Measurements from ENCODE around the gene SH3BGR. TPM values are rescaled to one million over a fixed set of nuclear protein-coding genes. Genes with fewer than 3 reads are reported as not detected.

The SH3BGR gene
- total and polyA plus RNA-seq, 4 donors: 0.33 to 5.4 (median 2.0) TPM

GRCh38 chr21:39515684-39516472 is 64.1 kb downstream of the SH3BGR start:
- Histone ChIP-seq H3K9me3 (ENCODE audit: control insufficient read depth in 4 of 4, low read length in 3 of 4) (no peaks in the 10 kb centered on the region), H3K36me3 (ENCODE audit: control insufficient read depth in 4 of 4, insufficient read depth in 3 of 4, low read depth in 1 of 4, low read length in 3 of 4) (peaks cover 0 to 2% (median 0%) of the 10 kb centered on the region in 4 donors), H3K27ac (ENCODE audit: low read depth in 1 of 2, low read length in 2 of 2) (no peak overlapping the region), H3K4me1 (ENCODE audit: control insufficient read depth in 4 of 4, insufficient read depth in 4 of 4, low read length in 3 of 4) (no peaks in the 10 kb centered on the region), H3K9ac (ENCODE audit: low read depth in 1 of 2, low read length in 2 of 2) (no peak overlapping the region), H3K27me3 (ENCODE audit: control insufficient read depth in 4 of 4, insufficient read depth in 4 of 4, low read length in 3 of 4) (no peaks in the 10 kb centered on the region), H3K4me3 (ENCODE audit: low read depth in 1 of 3, low read length in 3 of 3) (no peak overlapping the region)
- DNase-seq (ENCODE audit: low spot score): no peak
- TF ChIP-seq MAX (IDR thresholded peaks at IDR 0.05) (no peak), EGR1 (IDR thresholded peaks at IDR 0.05; ENCODE audit: low read depth in 2 of 2) (no peak), ZBTB33 (IDR thresholded peaks at IDR 0.05) (no peak), FOXA2 (IDR thresholded peaks at IDR 0.05) (no peak), YY1 (IDR thresholded peaks at IDR 0.05) (no peak), RXRA (IDR thresholded peaks at IDR 0.05) (no peak), HNF4G (IDR thresholded peaks at IDR 0.05) (no peak), TAF1 (conservative IDR thresholded peaks at IDR 0.05) (no peak), FOXA1 (IDR thresholded peaks at IDR 0.05) (no peak), HNF4A (conservative IDR thresholded peaks at IDR 0.05) (no peak), CTCF (IDR thresholded peaks at IDR 0.05; ENCODE audit: low read depth, low read length, missing input control) (no peak), ATF3 (IDR thresholded peaks at IDR 0.05) (no peak), SP1 (IDR thresholded peaks at IDR 0.05) (no peak)
- WGBS: 79% methylated on average over 8 of the region's 8 CpGs

- Histone ChIP-seq H3K27ac (ENCODE audit: low read depth in 1 of 2, low read length in 2 of 2) (no peak overlapping the region), H3K9ac (ENCODE audit: low read depth in 1 of 2, low read length in 2 of 2) (no peak overlapping the region), H3K27me3 (ENCODE audit: control insufficient read depth in 4 of 4, insufficient read depth in 4 of 4, low read length in 3 of 4) (no peaks in the 10 kb centered on the region), H3K9me3 (ENCODE audit: control insufficient read depth in 4 of 4, low read length in 3 of 4) (no peaks in the 10 kb centered on the region), H3K36me3 (ENCODE audit: control insufficient read depth in 4 of 4, insufficient read depth in 3 of 4, low read depth in 1 of 4, low read length in 3 of 4) (peaks cover 0 to 2% (median 0%) of the 10 kb centered on the region in 4 donors), H3K4me1 (ENCODE audit: control insufficient read depth in 4 of 4, insufficient read depth in 4 of 4, low read length in 3 of 4) (peaks cover 0 to 3% (median under 1%) of the 10 kb centered on the region in 4 donors), H3K4me3 (ENCODE audit: low read depth in 1 of 3, low read length in 3 of 3) (no peak overlapping the region)
- no peak for DNase-seq (ENCODE audit: low spot score)
- whole genome bisulfite sequencing: 24% methylated on average over 13 of the region's 13 CpGs
- TF ChIP-seq RAD21 (IDR thresholded peaks at IDR 0.05) (peak; percentile 96), TAF1 (conservative IDR thresholded peaks at IDR 0.05) (no peak), NR2F2 (IDR thresholded peaks at IDR 0.05) (no peak), ZBTB33 (IDR thresholded peaks at IDR 0.05) (no peak), EGR1 (IDR thresholded peaks at IDR 0.05; ENCODE audit: low read depth in 2 of 2) (no peak), MAX (IDR thresholded peaks at IDR 0.05) (no peak), SP1 (IDR thresholded peaks at IDR 0.05) (no peak), ATF3 (IDR thresholded peaks at IDR 0.05) (no peak), RXRA (IDR thresholded peaks at IDR 0.05) (peak; percentile 76 to 90), HNF4G (IDR thresholded peaks at IDR 0.05) (no peak), HNF4A (conservative IDR thresholded peaks at IDR 0.05) (no peak), GABPA (IDR thresholded peaks at IDR 0.05 in 1 of 2, conservative IDR thresholded peaks at IDR 0.05 in 1 of 2) (no peak), JUND (IDR thresholded peaks at IDR 0.05) (no peak), CTCF (IDR thresholded peaks at IDR 0.05; ENCODE audit: low read depth, low read length, missing input control) (peak; percentile 88), FOXA2 (IDR thresholded peaks at IDR 0.05) (no peak), FOXA1 (IDR thresholded peaks at IDR 0.05) (no peak)
Observed at GRCh38 chr21:39518055-39518846, 66.5 kb downstream of the SH3BGR start.

All from liver (tissue), 9 donors.